OCI-LY7 (cell line): ENCODE measurements around the gene GBA3.

Experiments
- CTCF ChIP-seq: fragments of 200-600 bp; sonication (generic); conservative IDR thresholded peaks from 2 replicates; pipeline ENCODE4 v1.5.1; 2014; ENCODE audit warnings: mild to moderate bottlenecking, antibody characterized with exemption, low read length, moderate library complexity, mixed read lengths
- EZH2phosphoT487 ChIP-seq: fragments of 200-600 bp; sonication (generic); IDR thresholded peaks from 2 replicates; pipeline ENCODE4 v1.6.1; 2018; ENCODE audit warnings: low read depth, borderline replicate concordance, mild to moderate bottlenecking, mixed run types, antibody characterized with exemption, low read length, moderate library complexity, mixed read lengths

GRCh38 chr4:22802876-22803275 is 110.1 kb downstream of the GBA3 start:
- TF ChIP-seq CTCF (no peak), EZH2phosphoT487 (no peak)
